PC-9 (cell line): Measurements from ENCODE around the gene MYO5B.

Experiments used
- EZH2 ChIP-seq: fragments of 200-600 bp; sonication (generic); IDR thresholded peaks from 2 replicates; pipeline ENCODE4 v1.8.0; 2017; ENCODE audit warnings: antibody characterized with exemption, low read depth
- TF ChIP-seq, protein P1 (sequence below): fragments of 200-600 bp; sonication (generic); conservative IDR thresholded peaks from 2 replicates; pipeline ENCODE4 v1.6.1; 2017; ENCODE audit warnings: mixed run types, antibody characterized with exemption, mild to moderate bottlenecking, moderate library complexity

DNA sequence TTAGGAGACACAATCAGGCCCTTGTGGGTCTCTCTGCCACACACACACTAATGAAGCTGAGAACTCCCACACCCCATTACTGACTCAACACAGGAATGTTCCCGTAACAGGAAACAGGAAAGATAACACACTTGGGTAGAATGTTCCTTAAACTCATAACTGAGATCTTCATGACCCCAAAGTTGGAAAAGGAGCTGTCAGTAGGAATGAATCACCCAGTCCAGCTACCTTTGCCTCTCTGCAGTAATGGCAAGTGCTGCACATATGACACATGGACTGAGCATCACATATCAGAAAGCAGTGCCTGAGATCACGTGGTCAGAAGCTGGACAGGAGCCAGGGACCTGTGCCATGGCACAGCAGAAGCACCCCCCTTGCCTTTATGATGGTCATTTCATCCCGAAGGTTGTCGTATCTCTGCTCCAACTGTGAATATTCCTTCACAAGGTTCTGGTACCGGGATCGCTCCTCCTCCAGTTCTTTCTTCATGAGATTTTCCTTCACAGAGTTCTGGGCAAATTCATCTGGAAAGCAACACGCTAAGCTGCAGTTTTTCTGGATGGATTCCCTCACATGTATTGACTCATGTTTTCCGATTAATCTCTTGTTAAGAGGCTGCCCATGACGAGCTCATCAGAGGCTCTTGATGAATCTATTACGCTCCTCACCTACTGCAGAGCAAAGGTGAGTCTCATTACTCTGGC, 316.2 kb downstream of the MYO5B start:
- TF ChIP-seq, protein P1, sequence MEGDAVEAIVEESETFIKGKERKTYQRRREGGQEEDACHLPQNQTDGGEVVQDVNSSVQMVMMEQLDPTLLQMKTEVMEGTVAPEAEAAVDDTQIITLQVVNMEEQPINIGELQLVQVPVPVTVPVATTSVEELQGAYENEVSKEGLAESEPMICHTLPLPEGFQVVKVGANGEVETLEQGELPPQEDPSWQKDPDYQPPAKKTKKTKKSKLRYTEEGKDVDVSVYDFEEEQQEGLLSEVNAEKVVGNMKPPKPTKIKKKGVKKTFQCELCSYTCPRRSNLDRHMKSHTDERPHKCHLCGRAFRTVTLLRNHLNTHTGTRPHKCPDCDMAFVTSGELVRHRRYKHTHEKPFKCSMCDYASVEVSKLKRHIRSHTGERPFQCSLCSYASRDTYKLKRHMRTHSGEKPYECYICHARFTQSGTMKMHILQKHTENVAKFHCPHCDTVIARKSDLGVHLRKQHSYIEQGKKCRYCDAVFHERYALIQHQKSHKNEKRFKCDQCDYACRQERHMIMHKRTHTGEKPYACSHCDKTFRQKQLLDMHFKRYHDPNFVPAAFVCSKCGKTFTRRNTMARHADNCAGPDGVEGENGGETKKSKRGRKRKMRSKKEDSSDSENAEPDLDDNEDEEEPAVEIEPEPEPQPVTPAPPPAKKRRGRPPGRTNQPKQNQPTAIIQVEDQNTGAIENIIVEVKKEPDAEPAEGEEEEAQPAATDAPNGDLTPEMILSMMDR, result no peak
- no peak for TF ChIP-seq EZH2
